Breast epithelium (tissue), 3 donors: ENCODE results near the gene TRIO.

ENCODE experiments used
- POLR2A ChIP-seq: fragments of 450-650 bp; IDR thresholded peaks from one replicate; pipeline ENCODE4 v1.6.1; 2016; ENCODE audit warnings: antibody characterized with exemption, mild to moderate bottlenecking, moderate library complexity
- TF ChIP-seq, protein P1 (sequence below), 3 donors: fragments of 450-650 bp; IDR thresholded peaks; one replicate each; pipeline ENCODE4 v1.5.1; 2016 to 2017; ENCODE audit warnings: antibody characterized with exemption in 3 of 3, mild to moderate bottlenecking in 3 of 3, moderate library complexity in 3 of 3

DNA sequence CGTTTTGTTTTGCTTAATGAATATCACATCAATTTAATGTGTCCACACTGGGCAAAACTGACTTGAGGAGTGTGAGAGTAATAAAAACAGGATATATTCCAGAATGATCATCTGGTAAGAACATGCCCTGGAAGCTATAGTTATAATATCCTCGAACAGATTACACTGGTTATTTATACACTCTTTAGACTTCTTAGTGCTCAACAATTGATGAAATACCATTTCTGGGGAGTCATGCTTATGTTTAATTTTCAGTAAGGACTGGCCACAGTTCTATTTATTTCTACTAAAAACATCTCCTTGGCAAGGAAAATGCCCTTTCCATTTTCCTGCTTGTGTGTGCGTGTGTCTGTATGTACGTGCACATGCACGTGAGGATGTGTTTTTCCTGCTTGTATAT, 205.0 kb downstream of the TRIO start:
- TF ChIP-seq, protein P1, sequence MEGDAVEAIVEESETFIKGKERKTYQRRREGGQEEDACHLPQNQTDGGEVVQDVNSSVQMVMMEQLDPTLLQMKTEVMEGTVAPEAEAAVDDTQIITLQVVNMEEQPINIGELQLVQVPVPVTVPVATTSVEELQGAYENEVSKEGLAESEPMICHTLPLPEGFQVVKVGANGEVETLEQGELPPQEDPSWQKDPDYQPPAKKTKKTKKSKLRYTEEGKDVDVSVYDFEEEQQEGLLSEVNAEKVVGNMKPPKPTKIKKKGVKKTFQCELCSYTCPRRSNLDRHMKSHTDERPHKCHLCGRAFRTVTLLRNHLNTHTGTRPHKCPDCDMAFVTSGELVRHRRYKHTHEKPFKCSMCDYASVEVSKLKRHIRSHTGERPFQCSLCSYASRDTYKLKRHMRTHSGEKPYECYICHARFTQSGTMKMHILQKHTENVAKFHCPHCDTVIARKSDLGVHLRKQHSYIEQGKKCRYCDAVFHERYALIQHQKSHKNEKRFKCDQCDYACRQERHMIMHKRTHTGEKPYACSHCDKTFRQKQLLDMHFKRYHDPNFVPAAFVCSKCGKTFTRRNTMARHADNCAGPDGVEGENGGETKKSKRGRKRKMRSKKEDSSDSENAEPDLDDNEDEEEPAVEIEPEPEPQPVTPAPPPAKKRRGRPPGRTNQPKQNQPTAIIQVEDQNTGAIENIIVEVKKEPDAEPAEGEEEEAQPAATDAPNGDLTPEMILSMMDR (IDR thresholded peaks at IDR 0.05), result no peak
- TF ChIP-seq POLR2A, result no peak
